Measurements from ENCODE around the gene RNF145. TPM values are rescaled to one million over a fixed set of nuclear protein-coding genes. Genes with fewer than 3 reads are reported as not detected.
"Not testable (repeated sequence)": the region's sequence is repeated elsewhere in the genome, so short reads cannot be mapped to it uniquely, and the experiment has no call there.

The RNF145 gene
- total RNA-seq, 1 donor from 2014 or later: 160 TPM

- intact Hi-C loops (cut with micrococcal nuclease): loop anchor here (5.0 kb wide), 1 partner anchor 1266 kb away; the partner anchor contains the start of gene CLINT1
Measured at GRCh38 chr5:159123189-159123588, 86.2 kb downstream of the RNF145 start.

- intact Hi-C loops (cut with micrococcal nuclease): loop anchor here (2.0 to 5.0 kb wide), 2 partner anchors 246 to 1264 kb away; partner anchors contain the start of gene CLINT1
Measured at GRCh38 chr5:159121061-159121460, 88.3 kb downstream of the RNF145 start.

GRCh38 chr5:159120446-159120845, 88.9 kb downstream of the RNF145 start:
- intact Hi-C loops (cut with micrococcal nuclease): loop anchor here (1.0 to 5.0 kb wide), 8 partner anchors 13 to 1263 kb away; partner anchors contain the start of genes CLINT1, TTC1 and UBLCP1

GRCh38 chr5:159119842-159120241, 89.5 kb downstream of the RNF145 start:
- intact Hi-C loops (cut with micrococcal nuclease): loop anchor here (1.0 to 5.0 kb wide), 8 partner anchors 13 to 1263 kb away; partner anchors contain the start of genes CLINT1, TTC1 and UBLCP1

- intact Hi-C loops (cut with micrococcal nuclease): not testable (repeated sequence)
Measured at GRCh38 chr5:159118958-159119659, 90.2 kb downstream of the RNF145 start.

GRCh38 chr5:159113405-159113804, 95.9 kb downstream of the RNF145 start:
- intact Hi-C loops (cut with micrococcal nuclease): no loop called here

GRCh38 chr5:159112436-159112835, 96.9 kb downstream of the RNF145 start:
- intact Hi-C loops (cut with micrococcal nuclease): no loop called here

Other genes starting within 250 kb of the RNF145 start
- gene EBF1, start 109.6 kb downstream of the RNF145 start, total RNA-seq: 0.10 and 0.37 TPM in 2 replicates
- 31.9 and 33.4 TPM in 2 replicates for gene UBLCP1, start 53.7 kb upstream of the RNF145 start, total RNA-seq
- not detected in 2 replicates for gene IL12B, start 120.9 kb upstream of the RNF145 start, total RNA-seq